Activated B cell treated with CpG ODN at 0.5 μM for 24 hours (primary cell): Measurements from ENCODE around the gene GLB1L2. TPM values are rescaled to one million over a fixed set of nuclear protein-coding genes. Genes with fewer than 3 reads are reported as not detected.

ENCODE experiments used
- ATAC-seq: fragments of 200-7000 bp; cut with Tn5 transposase; one replicate; pipeline ENCODE4 v1.10.0; 2021; ENCODE audit warnings: low read depth, mild to moderate bottlenecking, moderate library complexity
- CTCF ChIA-PET: fragments of 350-600 bp; sonication (Branson Sonifier 250); formaldehyde crosslinking; loops from one replicate; lab custom pipeline; 2021; ENCODE audit warnings: antibody characterized with exemption; lab: Charles Lee
- POLR2A ChIA-PET: fragments of 350-600 bp; sonication (Branson Sonifier 250); formaldehyde crosslinking; loops from one replicate; lab custom pipeline; 2021; ENCODE audit warnings: antibody characterized with exemption; lab: Charles Lee
- DNase-seq: peaks from one replicate; pipeline ENCODE4 v3.0.0; 2022
- H3K27ac Mint-ChIP-seq: one replicate; pipeline ENCODE4 v1.8.0; 2020; ENCODE audit warnings: mixed read lengths
- H3K27me3 Mint-ChIP-seq: one replicate; pipeline ENCODE4 v1.8.0; 2021; ENCODE audit warnings: mixed read lengths
- H3K36me3 Mint-ChIP-seq: one replicate; pipeline ENCODE4 v1.8.0; 2021; ENCODE audit warnings: low read depth, mixed read lengths
- H3K4me1 Mint-ChIP-seq: one replicate; pipeline ENCODE4 v1.8.0; 2021; ENCODE audit warnings: mixed read lengths
- H3K4me3 Mint-ChIP-seq: one replicate; pipeline ENCODE4 v1.8.0; 2020; ENCODE audit warnings: mild to moderate bottlenecking, mixed read lengths
- H3K9me3 Mint-ChIP-seq: one replicate; pipeline ENCODE4 v1.8.0; 2020; ENCODE audit warnings: mixed read lengths
- intact Hi-C: fragments of 100-400 bp; cut with micrococcal nuclease; formaldehyde crosslinking; loops from one replicate; pipeline ENCODE4 v1.15.1; 2024
- total RNA-seq: library from RNA; stranded (reverse); gene quantifications from 2 replicates; pipeline ENCODE4 v1.2.3, GENCODE V29; 2022
- TF ChIP-seq, protein P1 (sequence below): fragments of 200-600 bp; IDR thresholded peaks from one replicate; pipeline ENCODE4 v1.8.0; 2022; ENCODE audit warnings: antibody characterized with exemption, mild to moderate bottlenecking

Gene GLB1L2
- total RNA-seq, 1 donor from 2014 or later, result 0.33 TPM

- no peaks in the 10 kb centered on the region for H3K36me3 Mint-ChIP-seq
- H3K27ac Mint-ChIP-seq, result no peak overlapping the region
- intact Hi-C loops, result no loop called here
- CTCF ChIA-PET, result no interaction called here
- TF ChIP-seq, protein P1, sequence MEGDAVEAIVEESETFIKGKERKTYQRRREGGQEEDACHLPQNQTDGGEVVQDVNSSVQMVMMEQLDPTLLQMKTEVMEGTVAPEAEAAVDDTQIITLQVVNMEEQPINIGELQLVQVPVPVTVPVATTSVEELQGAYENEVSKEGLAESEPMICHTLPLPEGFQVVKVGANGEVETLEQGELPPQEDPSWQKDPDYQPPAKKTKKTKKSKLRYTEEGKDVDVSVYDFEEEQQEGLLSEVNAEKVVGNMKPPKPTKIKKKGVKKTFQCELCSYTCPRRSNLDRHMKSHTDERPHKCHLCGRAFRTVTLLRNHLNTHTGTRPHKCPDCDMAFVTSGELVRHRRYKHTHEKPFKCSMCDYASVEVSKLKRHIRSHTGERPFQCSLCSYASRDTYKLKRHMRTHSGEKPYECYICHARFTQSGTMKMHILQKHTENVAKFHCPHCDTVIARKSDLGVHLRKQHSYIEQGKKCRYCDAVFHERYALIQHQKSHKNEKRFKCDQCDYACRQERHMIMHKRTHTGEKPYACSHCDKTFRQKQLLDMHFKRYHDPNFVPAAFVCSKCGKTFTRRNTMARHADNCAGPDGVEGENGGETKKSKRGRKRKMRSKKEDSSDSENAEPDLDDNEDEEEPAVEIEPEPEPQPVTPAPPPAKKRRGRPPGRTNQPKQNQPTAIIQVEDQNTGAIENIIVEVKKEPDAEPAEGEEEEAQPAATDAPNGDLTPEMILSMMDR, result no peak
- H3K4me1 Mint-ChIP-seq, result no peaks in the 10 kb centered on the region
- H3K27me3 Mint-ChIP-seq, result peaks cover 11% of the 10 kb centered on the region
- DNase-seq, result no peak
- no peak overlapping the region for H3K4me3 Mint-ChIP-seq
- POLR2A ChIA-PET, result no interaction called here
- no peak for ATAC-seq
- peaks cover 6% of the 10 kb centered on the region for H3K9me3 Mint-ChIP-seq
Observed at GRCh38 chr11:134356656-134357544, 25.1 kb downstream of the GLB1L2 start.

- Mint-ChIP-seq H3K4me1 (no peaks in the 10 kb centered on the region), H3K27me3 (peaks cover 14% of the 10 kb centered on the region), H3K27ac (no peak overlapping the region), H3K4me3 (no peak overlapping the region), H3K9me3 (peaks cover 6% of the 10 kb centered on the region), H3K36me3 (no peaks in the 10 kb centered on the region)
- ChIA-PET POLR2A (no interaction called here), CTCF (no interaction called here)
- ATAC-seq (no peak), DNase-seq (no peak)
- TF ChIP-seq, protein P1, result no peak
- intact Hi-C loops, result no loop called here
Observed at GRCh38 chr11:134357545-134357839, 25.7 kb downstream of the GLB1L2 start.

- ChIA-PET CTCF (no interaction called here), POLR2A (no interaction called here)
- no peaks in the 10 kb centered on the region for H3K36me3 Mint-ChIP-seq
- H3K27ac Mint-ChIP-seq, result no peak overlapping the region
- TF ChIP-seq, protein P1, result no peak
- intact Hi-C loops, result no loop called here
- DNase-seq, result no peak
- H3K4me3 Mint-ChIP-seq, result no peak overlapping the region
- H3K4me1 Mint-ChIP-seq, result no peaks in the 10 kb centered on the region
- peaks cover 14% of the 10 kb centered on the region for H3K27me3 Mint-ChIP-seq
- H3K9me3 Mint-ChIP-seq, result peaks cover 5% of the 10 kb centered on the region
- no peak for ATAC-seq
Observed at GRCh38 chr11:134358165-134358855, 26.5 kb downstream of the GLB1L2 start.

DNA sequence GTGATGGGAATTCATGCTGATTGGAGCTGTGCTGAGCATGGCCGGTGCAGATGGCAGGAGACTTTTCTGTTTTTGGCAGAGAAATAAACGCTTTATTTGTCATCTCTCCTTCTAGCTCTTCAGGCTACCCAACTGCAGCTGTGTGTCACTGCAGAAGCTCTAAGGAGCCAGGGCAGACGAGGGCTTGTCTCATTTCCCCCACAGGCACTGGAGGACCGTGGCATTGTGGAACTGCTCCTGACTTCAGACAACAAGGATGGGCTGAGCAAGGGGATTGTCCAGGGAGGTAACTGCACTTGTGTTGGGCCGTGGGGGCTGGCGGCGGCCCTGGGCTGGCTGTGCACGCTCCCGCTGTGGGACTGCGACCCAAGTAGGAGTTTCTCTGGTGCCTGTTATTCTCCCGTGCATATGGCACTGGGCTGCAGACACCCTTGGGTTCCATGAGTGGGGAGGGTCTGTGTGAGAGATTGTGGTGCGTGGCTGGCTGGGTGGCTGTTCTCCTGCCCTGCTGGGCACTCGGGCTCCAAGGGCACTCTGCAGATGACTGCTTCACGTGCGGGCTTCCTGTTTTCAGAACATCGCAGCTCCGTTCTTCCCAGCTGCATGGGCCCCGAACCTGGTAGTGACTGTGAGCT lies 27.2 kb downstream of the GLB1L2 start:
- POLR2A ChIA-PET, result no interaction called here
- ATAC-seq (no peak), DNase-seq (no peak)
- no peak overlapping the region for H3K4me3 Mint-ChIP-seq
- intact Hi-C loops, result no loop called here
- H3K9me3 Mint-ChIP-seq, result no peaks in the 10 kb centered on the region
- no peaks in the 10 kb centered on the region for H3K36me3 Mint-ChIP-seq
- CTCF ChIA-PET, result no interaction called here
- H3K4me1 Mint-ChIP-seq, result no peaks in the 10 kb centered on the region
- TF ChIP-seq, protein P1, result no peak
- peaks cover 13% of the 10 kb centered on the region for H3K27me3 Mint-ChIP-seq
- no peak overlapping the region for H3K27ac Mint-ChIP-seq

DNA sequence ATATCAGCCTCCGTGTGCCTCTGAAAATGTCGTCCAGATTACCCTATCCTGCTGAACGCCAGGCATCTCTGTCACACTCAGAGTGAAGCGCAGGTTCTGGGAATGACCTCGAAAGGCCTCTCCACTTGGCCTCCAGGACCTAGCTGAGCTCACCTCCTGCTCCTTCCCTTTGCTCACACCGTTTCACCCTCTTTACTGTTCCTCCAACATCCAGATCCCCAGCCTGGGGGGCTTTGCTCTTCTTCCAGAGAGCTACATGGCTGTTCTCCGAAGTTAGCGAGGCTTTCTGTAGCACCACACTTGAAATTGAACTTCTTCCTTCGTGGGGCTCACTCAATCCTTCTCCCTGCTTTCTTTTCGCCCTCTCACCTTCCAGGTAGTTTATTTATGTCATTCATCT lies 27.9 kb downstream of the GLB1L2 start:
- intact Hi-C loops, result no loop called here
- no peaks in the 10 kb centered on the region for H3K9me3 Mint-ChIP-seq
- H3K4me3 Mint-ChIP-seq, result no peak overlapping the region
- CTCF ChIA-PET, result no interaction called here
- POLR2A ChIA-PET, result no interaction called here
- H3K36me3 Mint-ChIP-seq, result no peaks in the 10 kb centered on the region
- H3K27ac Mint-ChIP-seq, result no peak overlapping the region
- no peak for ATAC-seq
- no peaks in the 10 kb centered on the region for H3K4me1 Mint-ChIP-seq
- TF ChIP-seq, protein P1, result no peak
- no peak for DNase-seq
- peaks cover 13% of the 10 kb centered on the region for H3K27me3 Mint-ChIP-seq
